ELF-1 (cell line): ENCODE data around the gene PPHLN1.
"Not testable (repeated sequence)": the region's sequence is repeated elsewhere in the genome, so short reads cannot be mapped to it uniquely, and the experiment has no call there.

Experiments used
- DNase-seq: peaks from one replicate; pipeline ENCODE4 v3.0.0-alpha.2; 2016; ENCODE audit warnings: low read depth, low spot score

The PPHLN1 gene

GRCh38 chr12:42370013-42370412 is 44.0 kb downstream of the PPHLN1 start:
- no peak for DNase-seq

GRCh38 chr12:42372154-42372791 is 46.3 kb downstream of the PPHLN1 start:
- DNase-seq, result peak; percentile 21

GRCh38 chr12:42373669-42374068 is 47.7 kb downstream of the PPHLN1 start:
- DNase-seq, result no peak

GRCh38 chr12:42380733-42381132 is 54.8 kb downstream of the PPHLN1 start:
- DNase-seq, result no peak

- no peak for DNase-seq
These were observed 56.2 kb downstream of the PPHLN1 start for GRCh38 chr12:42382013-42382696.

- no peak for DNase-seq
These were observed 59.4 kb downstream of the PPHLN1 start for GRCh38 chr12:42385326-42385841.

- DNase-seq, result no peak
These were observed 60.3 kb downstream of the PPHLN1 start for GRCh38 chr12:42386308-42386707.

- not testable (repeated sequence) for DNase-seq
These were observed 62.1 kb downstream of the PPHLN1 start for GRCh38 chr12:42388086-42388485.

- DNase-seq, result no peak
These were observed 68.5 kb downstream of the PPHLN1 start for GRCh38 chr12:42394429-42394828.

- DNase-seq, result no peak
These were observed 70.7 kb downstream of the PPHLN1 start for GRCh38 chr12:42396473-42397259.

- DNase-seq, result no peak
These were observed 76.9 kb downstream of the PPHLN1 start for GRCh38 chr12:42402821-42403411.

GRCh38 chr12:42407306-42407705 is 81.3 kb downstream of the PPHLN1 start:
- DNase-seq, result no peak

GRCh38 chr12:42409471-42409870 is 83.5 kb downstream of the PPHLN1 start:
- DNase-seq, result no peak

GRCh38 chr12:42410340-42410739 is 84.4 kb downstream of the PPHLN1 start:
- DNase-seq, result no peak

GRCh38 chr12:42420395-42420794 is 94.4 kb downstream of the PPHLN1 start:
- DNase-seq, result no peak

- no peak for DNase-seq
These were observed 96.1 kb downstream of the PPHLN1 start for GRCh38 chr12:42421844-42422779.

- DNase-seq, result no peak
These were observed 96.8 kb downstream of the PPHLN1 start for GRCh38 chr12:42422785-42423184.

- DNase-seq, result peak; percentile 63
These were observed 100.8 kb downstream of the PPHLN1 start for GRCh38 chr12:42426746-42427145.

- DNase-seq, result no peak
These were observed 102.9 kb downstream of the PPHLN1 start for GRCh38 chr12:42428850-42429249.

- no peak for DNase-seq
These were observed 106.7 kb downstream of the PPHLN1 start for GRCh38 chr12:42432517-42433140.
